Erythroblast (primary cell): ENCODE measurements around the gene GAPDHS.

Experiments used
- DNase-seq, 2 experiments: peaks; one replicate each; lab custom pipeline; 2025; lab: John Stamatoyannopoulos, UW
- GATA1 ChIP-seq: IDR thresholded peaks from 2 replicates; pipeline ENCODE4 v1.6.1; 2011; ENCODE audit warnings: low read depth, mild to moderate bottlenecking, control low read depth, low read length, moderate library complexity
- POLR2A ChIP-seq: IDR thresholded peaks from 2 replicates; pipeline ENCODE4 v1.6.1; 2011; ENCODE audit warnings: mild to moderate bottlenecking, low read length

GAPDHS gene

GRCh38 chr19:35501684-35502083, 31.6 kb upstream of the GAPDHS start:
- no peak for DNase-seq

DNA sequence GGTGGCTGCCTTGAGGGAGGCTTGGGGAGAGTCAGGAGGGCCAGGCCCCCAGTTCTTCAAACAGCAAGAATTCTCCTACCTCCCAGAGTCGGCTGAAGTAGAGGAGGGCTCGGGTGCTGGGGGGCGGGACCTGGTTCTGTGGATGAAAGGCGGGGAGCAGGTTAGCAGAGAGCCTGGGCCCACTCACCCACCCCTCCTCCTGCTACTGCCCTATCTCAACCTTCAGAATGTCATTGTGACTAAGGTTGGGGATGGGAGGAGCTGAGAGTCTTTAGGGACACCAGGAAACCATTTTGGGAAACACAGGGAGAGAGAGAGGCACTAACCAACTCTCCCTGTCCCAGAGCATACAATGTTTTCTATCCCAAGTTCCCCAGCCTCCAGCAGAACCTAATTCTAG, 30.5 kb upstream of the GAPDHS start:
- no peak for DNase-seq
- no peak for TF ChIP-seq POLR2A
- TF ChIP-seq GATA1: no peak

More at GRCh38 chr19:35501684-35502083, 31.6 kb upstream of the GAPDHS start:
- no peak for TF ChIP-seq GATA1
- no peak for TF ChIP-seq POLR2A

DNA sequence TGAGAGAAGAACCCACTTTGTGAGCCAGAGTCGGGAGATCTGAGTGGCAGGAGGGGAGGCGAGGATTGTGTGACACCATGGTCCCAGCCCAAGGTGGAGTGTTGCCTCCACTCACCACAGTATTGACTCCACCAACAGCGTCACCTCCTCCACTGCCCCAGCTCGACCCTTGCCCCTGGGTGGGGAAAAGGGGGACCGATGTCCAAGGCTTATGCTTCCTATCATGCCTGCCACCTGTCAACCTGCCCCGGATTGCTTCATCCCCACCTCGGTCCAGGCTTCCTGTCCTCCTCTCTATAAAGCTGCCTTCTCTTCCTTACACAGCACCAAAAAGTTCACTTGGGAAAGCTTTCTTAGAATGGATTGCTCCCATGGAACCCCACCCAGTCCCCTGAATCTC, 27.2 kb upstream of the GAPDHS start:
- no peak for TF ChIP-seq POLR2A
- TF ChIP-seq GATA1: no peak
- no peak for DNase-seq

DNA sequence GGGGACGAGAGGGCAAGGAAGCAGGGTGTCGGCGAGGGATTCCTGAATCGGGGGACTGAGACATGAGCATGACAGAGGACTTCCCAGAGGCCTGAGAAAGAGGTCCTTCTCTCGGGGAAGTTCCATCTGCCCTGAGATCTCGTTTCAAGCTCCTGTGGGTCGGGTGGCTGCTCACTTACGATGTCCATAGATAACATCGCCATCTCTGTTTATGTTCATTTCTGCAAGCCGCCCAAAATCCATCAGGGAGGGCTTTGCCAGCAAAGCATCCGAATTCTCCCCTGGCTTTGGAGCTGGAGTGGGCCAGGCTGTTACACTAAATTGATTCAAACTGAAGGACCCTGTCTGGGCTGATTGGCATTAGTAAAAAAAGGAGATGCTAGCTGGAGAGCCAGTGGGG, 25.7 kb upstream of the GAPDHS start:
- DNase-seq: no peak
- TF ChIP-seq POLR2A (no peak), GATA1 (no peak)

- DNase-seq: no peak
- TF ChIP-seq POLR2A (no peak), GATA1 (no peak)
Observed at GRCh38 chr19:35508129-35508528, 25.1 kb upstream of the GAPDHS start.

- DNase-seq: no peak
- no peak for TF ChIP-seq GATA1
- TF ChIP-seq POLR2A: no peak
Observed at GRCh38 chr19:35509018-35509652, 24.1 kb upstream of the GAPDHS start.

DNA sequence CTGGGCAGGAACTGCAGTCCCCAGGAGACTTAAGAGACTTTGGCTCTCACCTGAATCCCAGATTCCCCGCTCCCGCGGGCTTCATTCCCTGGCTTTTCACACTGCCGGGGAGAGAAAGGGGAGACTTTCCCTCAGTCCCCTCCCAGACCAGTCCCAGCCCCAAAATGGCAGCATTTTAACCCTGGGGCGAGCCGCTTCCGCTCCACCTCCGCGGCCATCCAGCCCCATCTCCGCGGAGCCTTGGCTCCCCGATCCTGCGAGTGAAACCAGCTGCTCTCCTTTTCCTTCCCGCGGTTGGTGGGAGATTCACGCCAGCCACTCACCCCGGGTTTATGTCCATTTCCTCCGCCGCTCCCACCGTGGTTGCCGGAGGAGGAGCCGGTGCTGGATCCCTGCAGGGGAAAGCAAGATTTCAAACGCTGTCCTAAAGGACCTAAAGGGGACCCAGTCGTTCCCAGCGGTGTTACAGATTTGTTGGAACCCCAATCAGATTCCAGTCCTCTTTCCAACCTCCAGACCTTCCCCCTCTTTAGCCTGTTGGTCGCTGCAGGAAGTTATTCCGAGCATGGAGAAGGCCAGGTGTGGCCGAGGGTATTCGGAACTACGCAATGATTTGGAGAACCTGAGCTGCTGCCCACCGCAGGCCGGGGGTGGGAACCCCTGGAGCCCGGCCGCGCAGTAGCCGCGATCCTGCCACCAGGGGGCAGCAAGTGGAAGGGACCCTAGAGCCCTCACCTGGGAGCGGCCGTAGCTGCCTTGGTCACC, 23.2 kb upstream of the GAPDHS start:
- TF ChIP-seq GATA1: no peak
- no peak for TF ChIP-seq POLR2A
- DNase-seq: peak; percentile 40 to 74

DNA sequence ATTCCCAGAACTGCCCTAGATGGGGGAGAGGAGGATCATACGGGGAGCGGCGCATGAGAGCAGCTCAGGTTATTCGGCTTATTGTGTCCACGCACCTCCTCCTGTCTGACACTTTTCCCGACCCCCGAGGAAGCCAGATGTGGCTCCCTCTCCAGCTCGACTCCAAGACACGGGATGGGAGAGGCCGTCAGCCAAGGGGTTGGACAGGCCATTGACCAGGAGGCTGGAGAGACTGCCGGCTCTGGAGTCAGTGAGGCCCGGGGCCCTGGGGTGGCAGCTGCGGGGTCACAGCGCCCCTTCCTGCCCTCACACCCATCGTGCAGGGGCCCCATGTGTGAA, 22.7 kb upstream of the GAPDHS start:
- no peak for DNase-seq
- TF ChIP-seq POLR2A (no peak), GATA1 (no peak)

- no peak for DNase-seq
- TF ChIP-seq GATA1: no peak
- TF ChIP-seq POLR2A: no peak
Observed at GRCh38 chr19:35511337-35511736, 21.9 kb upstream of the GAPDHS start.

- TF ChIP-seq POLR2A (no peak), GATA1 (no peak)
- no peak for DNase-seq
Observed at GRCh38 chr19:35512831-35513627, 20.2 kb upstream of the GAPDHS start.

- no peak for DNase-seq
- TF ChIP-seq POLR2A: no peak
- TF ChIP-seq GATA1: no peak
Observed at GRCh38 chr19:35513628-35514281, 19.5 kb upstream of the GAPDHS start, which contains the start of gene DMKN. Gene DMKN (minus strand): TSS chr19:35513649. CDS start chr19:35513475, 174 bp downstream.

DNA sequence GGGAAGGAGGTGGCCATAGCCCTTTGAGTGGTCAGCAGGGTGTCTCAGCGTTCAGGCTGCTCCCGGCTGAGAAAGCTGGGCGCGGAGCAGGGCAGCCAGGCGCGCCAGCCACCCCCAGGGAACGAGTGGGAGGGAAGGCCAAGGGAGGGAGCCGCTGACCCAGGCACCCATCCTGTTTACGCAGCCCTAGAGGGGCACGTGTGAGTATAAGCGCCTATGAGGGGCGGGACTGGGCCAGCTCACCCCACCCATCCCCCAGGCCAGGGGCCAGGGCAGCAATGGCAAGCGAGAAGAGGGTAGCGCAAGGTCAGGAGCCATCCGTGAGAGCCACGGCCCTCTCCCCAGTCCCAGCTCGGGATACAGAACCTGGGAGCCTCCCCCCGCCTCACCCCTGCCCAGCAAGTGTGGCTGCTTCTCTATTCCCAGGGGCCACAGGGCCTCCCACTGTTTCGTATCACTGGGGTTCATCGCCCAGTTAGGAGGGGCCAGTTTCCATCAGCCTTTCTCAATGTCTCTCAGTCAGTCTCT, 18.9 kb upstream of the GAPDHS start:
- no peak for DNase-seq
- TF ChIP-seq GATA1 (no peak), POLR2A (no peak)

DNA sequence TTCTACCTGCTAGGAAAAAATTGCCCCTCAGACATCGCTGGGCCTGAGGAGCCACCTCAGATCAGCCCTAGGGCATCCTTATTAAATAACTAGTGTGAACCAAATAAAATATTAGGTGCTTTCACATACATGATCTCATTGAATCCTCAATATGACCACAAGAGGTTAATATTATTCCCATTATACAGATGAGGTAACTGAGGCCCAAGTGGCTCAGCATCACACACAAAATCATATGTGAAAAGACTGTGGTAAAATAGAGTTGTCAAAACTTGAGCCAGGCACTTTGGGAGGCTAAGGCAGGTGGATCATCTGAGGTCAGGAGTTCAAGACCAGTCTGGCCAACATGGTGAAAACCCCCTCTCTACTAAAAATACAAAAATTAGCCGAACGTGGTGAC, 16.9 kb upstream of the GAPDHS start:
- no peak for DNase-seq
- TF ChIP-seq GATA1 (no peak), POLR2A (no peak)
